H1 (cell line): ENCODE results near the gene OSR1. TPM values are rescaled to one million over a fixed set of nuclear protein-coding genes. Genes with fewer than 3 reads are reported as not detected.

Experiments used
- ATF3 ChIP-seq: IDR thresholded peaks from 2 replicates; pipeline ENCODE4 v1.6.1; 2011; ENCODE audit warnings: low read depth, mild to moderate bottlenecking, low read length; ENCODE audit not compliant: insufficient read depth
- BACH1 ChIP-seq: IDR thresholded peaks from 2 replicates; pipeline ENCODE4 v1.6.1; 2012; ENCODE audit warnings: low read length, improper control_type of control experiment
- BCL11A ChIP-seq, 2 experiments: IDR thresholded peaks; one replicate each; pipeline ENCODE4 v1.6.1; 2011; ENCODE audit warnings: low read depth in 2 of 2, low read length in 2 of 2, mild to moderate bottlenecking in 2 of 2
- CBX5 ChIP-seq: fragments of 300-800, 300-1000 bp; sonication (generic); IDR thresholded peaks from 2 replicates; pipeline ENCODE4 v1.7.1; 2016; ENCODE audit warnings: antibody characterized with exemption, low read length, low read depth
- CBX8 ChIP-seq: fragments of 300-800, 300-1000 bp; sonication (generic); IDR thresholded peaks from 2 replicates; pipeline ENCODE4 v1.7.1; 2016; ENCODE audit warnings: low read depth, low read length, borderline replicate concordance
- CREB1 ChIP-seq: IDR thresholded peaks from 2 replicates; pipeline ENCODE4 v1.6.1; 2012; ENCODE audit warnings: inconsistent platforms
- GABPA ChIP-seq: IDR thresholded peaks from 2 replicates; pipeline ENCODE4 v1.6.1; 2011; ENCODE audit warnings: mild to moderate bottlenecking, low read length, moderate library complexity, borderline replicate concordance; ENCODE audit not compliant: insufficient read depth
- MAFK ChIP-seq: IDR thresholded peaks from 2 replicates; pipeline ENCODE4 v1.6.1; 2012; ENCODE audit warnings: low read depth, mild to moderate bottlenecking, improper control_type of control experiment, low read length
- PHF8 ChIP-seq: fragments of 200-600 bp; sonication (generic); conservative IDR thresholded peaks from 2 replicates; pipeline ENCODE4 v1.7.1; 2012; ENCODE audit warnings: low read depth, mild to moderate bottlenecking, inconsistent platforms, low read length, moderate library complexity
- POU5F1 ChIP-seq: IDR thresholded peaks from 2 replicates; pipeline ENCODE4 v1.6.1; 2011; ENCODE audit warnings: low read depth, mild to moderate bottlenecking, low read length, moderate library complexity
- RFX5 ChIP-seq: IDR thresholded peaks from 2 replicates; pipeline ENCODE4 v1.6.1; 2011; ENCODE audit warnings: low read depth, low read length, improper control_type of control experiment, borderline replicate concordance
- SP2 ChIP-seq: IDR thresholded peaks from 2 replicates; pipeline ENCODE4 v1.6.1; 2012; ENCODE audit warnings: mild to moderate bottlenecking, low read length, inconsistent platforms
- SUZ12 ChIP-seq: fragments of 200-600 bp; sonication (generic); IDR thresholded peaks from 2 replicates; pipeline ENCODE4 v1.6.1; 2012; ENCODE audit warnings: mild to moderate bottlenecking, inconsistent platforms, low read length, moderate library complexity, mixed read lengths
- USF2 ChIP-seq: IDR thresholded peaks from 2 replicates; pipeline ENCODE4 v1.6.1; 2011; ENCODE audit warnings: low read length, improper control_type of control experiment
- YY1 ChIP-seq: IDR thresholded peaks from 2 replicates; pipeline ENCODE4 v1.6.1; 2011; ENCODE audit warnings: low read depth, mild to moderate bottlenecking, low read length
- polyA plus RNA-seq, 7 experiments: library from polyadenylated mRNA; depleted of rRNA in 3 of 7; stranded (reverse) in 5 of 7; unstranded in 2 of 7; fragments of >200 nt in 5 of 7; fragments of 200-250 nt in 2 of 7; gene quantifications; 1 replicate in 5 of 7; 2 replicates in 1 of 7; 4 replicates in 1 of 7; pipeline versions ENCODE4 v1.2.1 to v1.2.3, GENCODE V29; 2011 to 2013; ENCODE audit warnings: missing spikeins in 2 of 7, mixed read lengths in 2 of 7
- total RNA-seq: library from RNA; stranded (reverse); fragmentation: NEBNext Ultra II Directional; extraction: Animal tissue kit (Norgen Biotek cat#: 25700); gene quantifications from 2 replicates; pipeline ENCODE4 v1.2.1, GENCODE V29; 2021

Gene OSR1
- total and polyA plus RNA-seq, 2 of the 8 experiments (the other 6 are each of a cell fraction or from before 2014, with no cell fraction given), result 0.05 to 0.22 TPM

- TF ChIP-seq POU5F1, result no peak
- TF ChIP-seq CBX8, result no peak
- TF ChIP-seq ATF3, result no peak
- no peak for TF ChIP-seq CBX5
- TF ChIP-seq YY1, result peak; percentile 54
- TF ChIP-seq CREB1, result peak; percentile 100
- TF ChIP-seq USF2, result no peak
- peak; percentile 22; the same call in 1 of the 2 replicates for TF ChIP-seq BACH1
- no peak for TF ChIP-seq SUZ12
- TF ChIP-seq RFX5, result no peak
- no peak for TF ChIP-seq GABPA
- TF ChIP-seq BCL11A (IDR thresholded peaks at IDR 0.05; ENCODE audit: low read depth in 2 of 2, low read length in 2 of 2), result no peak
- TF ChIP-seq SP2, result no peak
- TF ChIP-seq MAFK, result no peak
- peak; percentile 91 for TF ChIP-seq PHF8
These were observed 10.5 kb downstream of the OSR1 start (continued) for GRCh38 chr2:19347619-19348562.
